PFSK-1 (cell line): ENCODE results near the gene RIT2.

Experiments
- FOXP2 ChIP-seq: optimal IDR thresholded peaks from 2 replicates; pipeline ENCODE3; 2011; ENCODE audit warnings: borderline replicate concordance, control low read depth, inconsistent platforms; ENCODE audit not compliant: insufficient read depth; ENCODE audit errors: extremely low read length, extremely low read depth
- POLR2AphosphoS5 ChIP-seq: IDR thresholded peaks from 2 replicates; pipeline ENCODE4 v1.6.1; 2012; ENCODE audit warnings: low read depth, mild to moderate bottlenecking, control low read depth, low read length, moderate library complexity
- SIN3A ChIP-seq: IDR thresholded peaks from 2 replicates; pipeline ENCODE4 v1.6.1; 2012; ENCODE audit warnings: mild to moderate bottlenecking, low read length, moderate library complexity, borderline replicate concordance; ENCODE audit not compliant: insufficient read depth
- TAF1 ChIP-seq: IDR thresholded peaks from 2 replicates; pipeline ENCODE4 v1.6.1; 2012; ENCODE audit warnings: low read length, control low read depth, borderline replicate concordance; ENCODE audit not compliant: insufficient read depth
- TF ChIP-seq, protein P1 (sequence below), 2 experiments: IDR thresholded peaks; 2 replicates each; pipeline versions ENCODE4 v1.6.1 to v1.8.0; 2011 to 2012; ENCODE audit warnings: low read depth in 2 of 2, low read length in 2 of 2, control low read depth in 1 of 2, inconsistent platforms in 1 of 2, mild to moderate bottlenecking in 1 of 2, moderate library complexity in 1 of 2; ENCODE audit not compliant: insufficient read depth in 1 of 2

DNA sequence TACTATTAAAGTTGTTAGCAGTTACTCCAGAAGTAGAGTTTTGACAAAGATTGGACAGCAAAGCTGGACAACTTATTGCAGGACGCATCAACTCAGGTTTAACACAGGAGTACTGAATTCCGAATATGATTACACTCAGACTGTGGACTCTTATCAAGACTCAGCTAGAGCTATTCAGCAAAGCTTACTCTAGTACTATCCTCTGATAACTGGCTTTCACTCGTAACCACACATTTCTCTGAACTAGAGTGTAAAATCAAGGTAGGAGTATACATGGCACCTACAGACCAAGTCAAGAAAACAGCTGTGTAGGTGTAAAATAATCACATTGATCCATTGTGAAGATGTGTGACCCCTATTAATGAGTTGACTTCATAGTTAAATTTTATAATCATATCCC, 154.2 kb downstream of the RIT2 start:
- TF ChIP-seq POLR2AphosphoS5: no peak
- no peak for TF ChIP-seq SIN3A
- TF ChIP-seq TAF1: no peak
- TF ChIP-seq, protein P1, sequence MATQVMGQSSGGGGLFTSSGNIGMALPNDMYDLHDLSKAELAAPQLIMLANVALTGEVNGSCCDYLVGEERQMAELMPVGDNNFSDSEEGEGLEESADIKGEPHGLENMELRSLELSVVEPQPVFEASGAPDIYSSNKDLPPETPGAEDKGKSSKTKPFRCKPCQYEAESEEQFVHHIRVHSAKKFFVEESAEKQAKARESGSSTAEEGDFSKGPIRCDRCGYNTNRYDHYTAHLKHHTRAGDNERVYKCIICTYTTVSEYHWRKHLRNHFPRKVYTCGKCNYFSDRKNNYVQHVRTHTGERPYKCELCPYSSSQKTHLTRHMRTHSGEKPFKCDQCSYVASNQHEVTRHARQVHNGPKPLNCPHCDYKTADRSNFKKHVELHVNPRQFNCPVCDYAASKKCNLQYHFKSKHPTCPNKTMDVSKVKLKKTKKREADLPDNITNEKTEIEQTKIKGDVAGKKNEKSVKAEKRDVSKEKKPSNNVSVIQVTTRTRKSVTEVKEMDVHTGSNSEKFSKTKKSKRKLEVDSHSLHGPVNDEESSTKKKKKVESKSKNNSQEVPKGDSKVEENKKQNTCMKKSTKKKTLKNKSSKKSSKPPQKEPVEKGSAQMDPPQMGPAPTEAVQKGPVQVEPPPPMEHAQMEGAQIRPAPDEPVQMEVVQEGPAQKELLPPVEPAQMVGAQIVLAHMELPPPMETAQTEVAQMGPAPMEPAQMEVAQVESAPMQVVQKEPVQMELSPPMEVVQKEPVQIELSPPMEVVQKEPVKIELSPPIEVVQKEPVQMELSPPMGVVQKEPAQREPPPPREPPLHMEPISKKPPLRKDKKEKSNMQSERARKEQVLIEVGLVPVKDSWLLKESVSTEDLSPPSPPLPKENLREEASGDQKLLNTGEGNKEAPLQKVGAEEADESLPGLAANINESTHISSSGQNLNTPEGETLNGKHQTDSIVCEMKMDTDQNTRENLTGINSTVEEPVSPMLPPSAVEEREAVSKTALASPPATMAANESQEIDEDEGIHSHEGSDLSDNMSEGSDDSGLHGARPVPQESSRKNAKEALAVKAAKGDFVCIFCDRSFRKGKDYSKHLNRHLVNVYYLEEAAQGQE (IDR thresholded peaks at IDR 0.05; ENCODE audit: insufficient read depth in 1 of 2, low read depth in 2 of 2, low read length in 2 of 2): no peak
- TF ChIP-seq FOXP2: no peak
